Ectodermal cell (in vitro differentiated cells): ENCODE data around the gene C10orf95. TPM values are rescaled to one million over a fixed set of nuclear protein-coding genes. Genes with fewer than 3 reads are reported as not detected.
A peak's percentile ranks its signal among the peaks of the same experiment; 100 is the strongest.
"Not testable (repeated sequence)": the region's sequence is repeated elsewhere in the genome, so short reads cannot be mapped to it uniquely, and the experiment has no call there.

Source experiments
- H3K27ac ChIP-seq: 2 replicates; pipeline ENCODE4 v1.7.0; 2013; ENCODE audit warnings: mild to moderate bottlenecking, low read depth, low read length; ENCODE audit not compliant: insufficient read depth, poor library complexity, severe bottlenecking
- H3K27me3 ChIP-seq: 2 replicates; pipeline ENCODE4 v1.7.0; 2013; ENCODE audit warnings: mild to moderate bottlenecking, low read length; ENCODE audit not compliant: insufficient read depth, control insufficient read depth, poor library complexity, severe bottlenecking
- H3K36me3 ChIP-seq: one replicate; pipeline ENCODE4 v1.7.0; 2013; ENCODE audit warnings: low read length; ENCODE audit not compliant: control insufficient read depth, insufficient read depth
- H3K4me1 ChIP-seq: one replicate; pipeline ENCODE4 v1.7.0; 2013; ENCODE audit warnings: low read length; ENCODE audit not compliant: control insufficient read depth, insufficient read depth
- H3K4me3 ChIP-seq: 2 replicates; pipeline ENCODE4 v1.7.0; 2013; ENCODE audit warnings: low read depth, low read length, control low read depth; ENCODE audit not compliant: insufficient read depth
- H3K9me3 ChIP-seq: 2 replicates; pipeline ENCODE4 v1.7.0; 2013; ENCODE audit warnings: mild to moderate bottlenecking, low read length, moderate library complexity; ENCODE audit not compliant: control insufficient read depth
- WGBS, 2 experiments: methylation state at CpG; one replicate each; pipeline ENCODE4 v1.1.7; 2013; ENCODE audit warnings: missing lambda C conversion rate in 2 of 2; 5-methylcytosine and 5-hydroxymethylcytosine counted together
- polyA plus RNA-seq, 4 experiments: library from polyadenylated mRNA; stranded (reverse); fragments of 50-300 nt; gene quantifications; one replicate each; pipeline ENCODE4 v1.2.3, GENCODE V29; 2013

C10orf95 gene, protein sequence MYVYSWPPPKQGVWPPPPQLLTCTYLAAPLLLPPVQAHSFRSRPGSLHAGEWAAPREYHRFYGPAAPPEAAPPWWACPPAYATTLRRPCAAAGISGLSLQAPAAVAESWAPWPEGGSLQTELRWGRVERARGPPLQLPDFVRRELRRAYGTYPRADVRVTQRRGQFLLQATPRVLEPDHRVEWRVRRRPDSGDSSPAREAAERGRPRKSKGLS
- not detected for polyA plus RNA-seq (2013, experiment 1 of 4)
- polyA plus RNA-seq (2013, experiment 2 of 4): 0.12 TPM
- not detected for polyA plus RNA-seq (2013, experiment 3 of 4)
- polyA plus RNA-seq (2013, experiment 4 of 4): not detected

DNA sequence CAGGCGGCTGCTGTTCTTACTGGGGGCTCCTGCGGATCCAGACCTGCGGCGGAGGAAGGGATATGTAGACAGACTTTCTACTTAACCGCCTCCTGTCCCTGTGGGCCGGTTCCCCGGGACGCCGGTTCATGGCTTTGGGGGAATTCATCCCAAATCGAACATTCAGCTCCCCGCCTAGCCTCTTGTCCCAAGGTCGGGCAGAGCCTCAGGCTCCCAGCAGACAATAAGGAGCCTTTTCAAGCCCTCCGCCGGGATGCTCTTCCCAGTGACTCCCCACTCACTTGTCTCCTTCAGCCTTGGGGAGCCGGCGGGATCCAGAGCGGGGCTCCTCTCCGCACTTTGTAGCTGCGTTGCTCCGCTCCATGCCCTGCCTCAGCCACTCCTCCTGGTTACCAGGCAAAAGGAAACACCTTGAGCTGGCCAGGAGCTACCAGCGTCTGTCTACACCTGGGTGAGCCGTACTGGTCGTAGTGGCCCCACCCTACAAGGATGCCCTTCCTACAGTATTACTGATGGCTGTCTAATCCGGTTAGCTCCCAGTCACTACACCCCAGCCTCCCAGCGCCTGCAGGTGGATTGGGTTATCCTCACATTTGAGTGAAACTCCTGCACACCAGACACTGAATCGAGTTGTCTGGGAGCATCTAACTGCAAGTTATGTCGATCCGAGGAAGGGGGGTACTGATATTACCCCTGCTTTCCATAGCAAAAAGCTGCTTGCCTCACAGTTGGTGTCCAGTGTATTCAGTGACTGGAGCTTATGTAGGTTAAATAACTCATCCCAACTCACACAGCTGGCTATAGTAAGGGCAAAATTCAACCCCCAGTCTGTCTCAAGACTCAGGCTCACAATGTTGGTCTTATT lies at the start of gene C10orf95:
TSS of gene C10orf95 (minus strand) at position 439 of the 865 bp plus-strand sequence. CDS start 450 bp downstream, outside the sequence.
- no peak within 1 kb of the TSS for H3K27ac ChIP-seq
- H3K4me3 ChIP-seq: peak within 1 kb of the TSS; percentile 61
- no peaks in the 10 kb centered on the region for H3K36me3 ChIP-seq
- 33 to 34% methylated on average over 28 of the region's 28 CpGs for WGBS, 2 experiments
- H3K27me3 ChIP-seq: peaks cover 10% of the 10 kb centered on the region
- H3K4me1 ChIP-seq: peaks cover 15% of the 10 kb centered on the region
- H3K9me3 ChIP-seq: no peaks in the 10 kb centered on the region

DNA sequence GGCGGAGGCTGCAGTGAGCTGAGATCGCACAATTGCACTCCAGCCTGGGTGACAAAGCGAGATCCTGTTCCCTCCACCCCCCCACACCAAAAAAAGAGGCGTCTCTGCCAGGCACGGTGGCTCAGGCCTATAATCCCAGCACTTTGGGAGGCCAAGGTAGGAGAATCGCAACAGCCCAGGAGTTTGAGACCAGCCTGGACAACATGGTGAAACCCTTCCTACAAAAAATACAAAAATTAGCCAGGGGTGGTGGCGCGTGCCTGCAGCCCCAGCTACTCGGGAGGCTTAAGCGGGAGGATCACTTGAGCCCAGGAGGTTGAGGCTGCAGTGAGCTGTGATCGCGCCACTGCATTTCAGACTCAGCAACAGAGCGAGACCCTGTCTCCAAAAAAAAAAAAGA lies 49.3 kb upstream of the C10orf95 start:
- not testable (repeated sequence) for H3K36me3 ChIP-seq, H3K27ac ChIP-seq, H3K4me3 ChIP-seq, H3K9me3 ChIP-seq, H3K27me3 ChIP-seq
- 93 to 94% methylated on average over 13 of the region's 13 CpGs for WGBS, 2 experiments
- H3K4me1 ChIP-seq: peaks cover 11% of the 10 kb centered on the region

DNA sequence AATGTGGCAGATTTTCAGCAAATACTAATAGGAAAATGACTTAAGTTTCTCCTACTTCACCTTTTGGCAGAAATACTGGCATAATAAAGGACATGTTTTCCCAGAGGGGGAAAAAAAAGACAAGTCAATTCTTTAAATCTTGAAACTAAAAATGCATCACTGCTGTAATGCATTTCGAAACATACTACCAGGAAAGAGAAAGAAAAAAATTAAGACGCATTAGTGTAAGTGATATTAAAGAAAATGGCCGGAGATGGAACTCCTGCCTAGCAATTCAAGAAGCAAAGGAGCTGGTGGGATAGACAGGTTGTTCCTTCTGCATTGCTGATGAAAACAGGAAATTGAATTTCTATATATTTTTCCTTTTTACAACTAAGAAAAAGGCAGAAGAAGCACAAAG lies 48.0 kb upstream of the C10orf95 start:
- 94% methylated on average over 3 of the region's 3 CpGs for WGBS, 2 experiments
- H3K4me3 ChIP-seq: no peak overlapping the region

DNA sequence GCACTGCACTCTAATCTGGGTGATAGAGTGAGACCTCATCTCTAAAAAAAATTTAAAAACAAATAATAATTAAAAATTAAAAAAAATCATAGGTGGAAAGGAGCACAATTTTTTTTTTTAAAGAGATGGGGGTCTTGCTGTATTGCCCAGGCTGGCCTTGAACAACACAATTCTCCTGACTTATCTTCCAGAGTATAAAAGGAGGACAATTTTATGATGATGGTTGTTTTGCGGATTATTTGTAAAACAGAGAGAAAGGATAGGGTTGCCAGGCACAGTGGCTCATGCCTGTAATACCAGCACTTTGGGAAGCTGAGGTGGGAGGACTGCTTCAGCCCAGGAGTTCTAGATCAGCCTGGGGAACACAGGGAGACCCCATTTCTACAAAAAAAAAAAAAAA lies 46.2 kb upstream of the C10orf95 start:
- Histone ChIP-seq H3K36me3 (no peaks in the 10 kb centered on the region), H3K4me1 (peaks cover 4% of the 10 kb centered on the region), H3K4me3 (no peak overlapping the region), H3K27ac (no peak overlapping the region), H3K9me3 (no peaks in the 10 kb centered on the region), H3K27me3 (no peaks in the 10 kb centered on the region)
- WGBS, 2 experiments: 96 to 100% methylated on average over 1 of the region's 1 CpG

More for the DNA sequence above, 48.0 kb upstream of the C10orf95 start:
- Histone ChIP-seq H3K9me3 (no peaks in the 10 kb centered on the region), H3K27ac (no peak overlapping the region), H3K27me3 (no peaks in the 10 kb centered on the region), H3K4me1 (peaks cover 4% of the 10 kb centered on the region), H3K36me3 (no peaks in the 10 kb centered on the region)

DNA sequence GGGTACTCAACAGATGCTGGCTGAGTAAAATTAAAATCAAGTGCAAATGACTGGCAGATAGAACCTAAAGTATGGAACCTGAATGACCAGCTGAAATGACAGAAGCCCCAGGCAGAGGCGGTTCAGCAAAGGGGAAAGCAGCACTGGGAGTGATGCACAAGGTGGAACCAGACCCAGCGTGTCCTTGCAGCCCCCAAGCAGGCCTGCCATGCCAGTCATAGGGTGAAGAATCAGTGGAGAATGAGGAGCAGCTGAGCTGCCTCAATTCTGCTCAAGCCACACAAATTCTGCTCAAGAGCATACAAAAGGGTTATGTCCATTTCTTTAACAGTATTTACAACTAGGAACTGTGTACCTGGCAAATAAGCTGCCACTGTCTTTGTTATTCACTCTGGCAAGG lies 42.4 kb upstream of the C10orf95 start:
- Histone ChIP-seq H3K27me3 (no peaks in the 10 kb centered on the region), H3K4me1 (no peaks in the 10 kb centered on the region), H3K9me3 (no peaks in the 10 kb centered on the region), H3K4me3 (no peak overlapping the region), H3K36me3 (peaks cover 7% of the 10 kb centered on the region), H3K27ac (no peak overlapping the region)
- 93 to 94% methylated on average over 2 of the region's 2 CpGs for WGBS, 2 experiments

DNA sequence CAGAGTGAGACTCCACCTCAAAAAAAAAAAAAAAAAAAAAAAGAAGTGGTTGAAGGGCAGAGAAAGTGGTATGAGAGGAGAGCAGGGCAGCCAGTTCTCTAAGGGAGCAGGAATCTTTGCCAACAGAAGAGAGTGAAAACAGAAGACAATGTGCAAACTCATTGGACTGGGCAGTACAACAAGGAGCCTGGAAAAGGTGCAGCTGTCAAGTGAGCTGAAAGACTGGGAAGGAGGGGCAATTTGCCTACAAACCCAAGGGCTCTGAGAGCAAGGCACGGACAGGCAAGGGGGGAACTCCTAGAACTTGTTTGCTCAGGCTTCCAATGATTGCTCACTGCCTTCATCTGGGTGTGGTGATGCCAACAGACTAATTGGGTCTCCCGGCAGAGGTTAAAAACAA lies 41.6 kb upstream of the C10orf95 start:
- Histone ChIP-seq H3K4me1 (no peaks in the 10 kb centered on the region), H3K36me3 (peaks cover 15% of the 10 kb centered on the region), H3K27me3 (no peaks in the 10 kb centered on the region), H3K4me3 (no peak overlapping the region), H3K9me3 (no peaks in the 10 kb centered on the region), H3K27ac (no peak overlapping the region)
- 89 to 91% methylated on average over 2 of the region's 2 CpGs for WGBS, 2 experiments

DNA sequence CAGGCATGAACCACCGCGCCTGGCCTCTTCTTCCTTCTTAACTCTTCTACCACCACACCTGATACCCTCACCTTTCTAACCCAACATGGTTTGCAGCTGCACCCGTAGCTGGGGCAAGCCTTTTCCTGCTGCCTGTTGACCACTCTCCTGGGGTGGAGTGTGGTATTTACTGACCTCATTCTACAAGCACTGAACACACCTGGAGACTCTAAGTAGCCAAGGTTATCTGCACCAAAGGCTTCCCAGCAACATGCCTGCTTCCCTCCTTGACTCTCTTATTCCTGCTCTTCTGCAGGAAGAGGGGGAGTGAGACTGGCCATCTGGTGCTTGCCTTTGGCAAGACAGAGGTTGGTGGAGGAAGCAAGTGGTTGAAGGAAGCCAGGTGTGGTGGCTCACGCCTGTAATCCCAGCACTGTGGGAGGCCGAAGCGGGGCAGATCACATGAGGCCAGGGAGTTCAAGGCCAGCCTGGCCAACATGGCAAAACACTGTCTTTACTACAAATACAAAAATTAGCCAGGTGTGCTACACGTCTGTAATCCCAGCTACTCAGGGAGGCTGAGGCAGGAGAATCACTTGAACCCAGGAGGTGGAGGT lies 41.1 kb upstream of the C10orf95 start:
- H3K9me3 ChIP-seq: no peaks in the 10 kb centered on the region
- no peak overlapping the region for H3K27ac ChIP-seq
- no peaks in the 10 kb centered on the region for H3K27me3 ChIP-seq
- peaks cover 17% of the 10 kb centered on the region for H3K36me3 ChIP-seq
- no peak overlapping the region for H3K4me3 ChIP-seq
- H3K4me1 ChIP-seq: no peaks in the 10 kb centered on the region
- WGBS, 2 experiments: 93 to 94% methylated on average over 7 of the region's 7 CpGs

DNA sequence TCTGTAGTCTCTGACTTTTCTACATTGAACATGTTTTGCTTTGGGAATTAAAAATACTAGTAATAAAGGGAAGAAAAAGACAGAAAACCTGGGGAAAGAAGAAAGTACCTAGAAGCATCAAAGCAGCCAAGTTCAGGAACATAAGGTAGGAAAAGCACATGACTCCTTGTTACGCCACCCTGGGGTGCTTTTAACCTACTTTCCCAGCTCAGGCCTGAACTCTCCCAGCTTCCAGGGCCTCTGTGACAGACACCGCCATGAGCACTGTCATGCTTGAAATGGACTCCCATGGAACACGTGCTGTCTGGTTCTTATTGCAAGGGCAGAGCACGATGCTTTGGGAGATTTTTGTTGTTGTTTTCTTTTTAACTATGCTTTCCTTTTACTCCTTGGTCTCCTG lies 39.8 kb upstream of the C10orf95 start:
- WGBS, 2 experiments: 95 to 97% methylated on average over 4 of the region's 4 CpGs
- no peaks in the 10 kb centered on the region for H3K4me1 ChIP-seq
- H3K27me3 ChIP-seq: no peaks in the 10 kb centered on the region
- no peak overlapping the region for H3K27ac ChIP-seq
- H3K4me3 ChIP-seq: no peak overlapping the region
- no peaks in the 10 kb centered on the region for H3K9me3 ChIP-seq
- peaks cover 26% of the 10 kb centered on the region for H3K36me3 ChIP-seq

DNA sequence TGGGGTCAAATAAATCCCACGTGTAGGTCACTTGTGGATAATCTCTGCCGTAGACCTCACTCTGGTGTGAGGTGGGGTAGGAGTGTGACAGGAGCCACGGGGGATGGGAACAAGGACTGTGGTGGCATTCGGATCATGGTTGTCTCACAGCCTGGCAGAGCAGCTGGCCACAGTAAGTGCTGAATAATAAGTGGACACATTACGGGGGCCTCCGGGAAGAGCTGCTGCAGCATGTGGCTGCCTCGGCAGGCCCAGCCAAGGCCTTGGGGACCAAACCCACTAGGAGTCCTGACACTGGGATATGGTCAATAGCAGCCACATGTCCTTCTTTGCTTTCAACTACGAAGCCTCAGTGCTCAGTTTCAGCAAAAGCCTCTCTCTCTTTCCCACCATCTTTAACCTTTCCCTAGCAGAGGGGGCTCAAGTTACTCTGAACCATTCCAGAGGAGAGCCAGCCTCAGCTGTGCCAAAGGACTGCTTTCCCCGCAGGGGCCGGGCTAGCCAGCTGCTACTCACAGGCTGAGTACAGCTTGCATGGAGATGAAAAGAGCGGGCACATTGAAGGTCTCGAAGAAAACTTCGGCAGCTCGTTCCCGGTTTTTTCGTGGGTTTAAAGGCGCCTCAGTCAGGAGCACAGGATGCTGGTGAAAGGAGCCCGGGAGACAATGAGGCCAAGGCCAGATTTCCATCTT lies 33.9 kb upstream of the C10orf95 start:
- WGBS, 2 experiments: 95% methylated on average over 18 of the region's 18 CpGs
- peaks cover 64% of the 10 kb centered on the region for H3K36me3 ChIP-seq

More for the DNA sequence above, 33.9 kb upstream of the C10orf95 start:
- Histone ChIP-seq H3K27me3 (no peaks in the 10 kb centered on the region), H3K27ac (no peak overlapping the region), H3K9me3 (no peaks in the 10 kb centered on the region), H3K4me1 (no peaks in the 10 kb centered on the region), H3K4me3 (no peak overlapping the region)
